ENCODE measurements around the gene OR14A2.
"Not testable (repeated sequence)": the region's sequence is repeated elsewhere in the genome, so short reads cannot be mapped to it uniquely, and the experiment has no call there.

Gene OR14A2

DNA sequence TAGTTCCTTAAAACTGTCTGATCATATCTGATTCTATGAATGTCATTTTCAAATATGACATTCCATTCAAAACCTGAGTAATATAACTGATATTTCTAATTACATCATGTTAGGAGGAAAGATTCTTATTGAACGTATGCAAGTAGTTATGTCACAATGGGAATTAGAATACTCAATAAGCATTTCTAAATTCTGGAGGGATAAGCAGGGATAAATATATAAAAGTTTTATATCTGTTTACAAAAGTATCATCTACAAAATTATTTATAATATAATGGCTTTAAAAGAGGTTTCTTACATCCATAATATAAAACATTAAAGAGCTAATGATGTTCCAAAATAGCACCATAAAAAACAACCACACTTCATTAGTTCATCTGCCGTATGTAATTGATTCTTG lies at the start of gene OR14A2:
Gene OR14A2 (minus strand): TSS at position 101 of the 400 bp plus-strand sequence.
- no peak for DNase-seq

DNA sequence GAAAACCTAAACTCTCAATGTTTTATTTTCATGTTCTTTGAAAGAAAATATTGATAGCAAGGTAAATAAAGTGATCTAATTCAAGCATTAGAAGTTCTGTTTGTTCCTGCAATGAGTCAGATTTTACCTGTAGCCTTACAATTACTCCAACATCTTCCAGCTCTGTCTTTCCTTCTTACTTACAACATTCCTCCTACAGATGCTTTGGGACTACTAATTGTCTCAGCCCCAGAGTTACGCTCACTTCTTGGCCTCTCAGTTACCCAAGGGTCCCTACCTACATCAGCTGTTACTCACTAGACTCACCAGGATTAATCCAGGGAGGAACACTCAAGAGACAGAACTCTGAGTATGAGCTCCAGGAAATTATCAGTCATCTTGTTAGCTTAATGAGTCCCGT lies 49.6 kb upstream of the OR14A2 start:
- no peak for DNase-seq

DNA sequence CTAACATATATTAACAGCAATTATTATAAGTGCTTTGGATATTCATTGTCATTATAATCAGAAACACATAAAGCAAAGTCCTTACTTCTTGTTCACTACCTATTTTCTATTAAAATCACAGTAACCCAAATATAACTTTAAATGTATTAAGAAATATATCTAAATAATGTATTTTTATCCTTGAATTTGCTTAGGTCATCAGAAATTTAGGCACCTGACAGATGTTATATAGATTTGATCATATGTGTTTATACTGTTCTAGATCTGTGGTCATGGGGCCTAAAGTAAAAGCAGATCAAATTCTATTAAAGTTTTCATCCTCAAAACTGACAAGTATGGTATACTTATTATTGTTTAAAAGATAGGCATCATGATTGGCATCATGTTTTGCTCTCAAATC lies 21.7 kb upstream of the OR14A2 start:
- no peak for DNase-seq

DNA sequence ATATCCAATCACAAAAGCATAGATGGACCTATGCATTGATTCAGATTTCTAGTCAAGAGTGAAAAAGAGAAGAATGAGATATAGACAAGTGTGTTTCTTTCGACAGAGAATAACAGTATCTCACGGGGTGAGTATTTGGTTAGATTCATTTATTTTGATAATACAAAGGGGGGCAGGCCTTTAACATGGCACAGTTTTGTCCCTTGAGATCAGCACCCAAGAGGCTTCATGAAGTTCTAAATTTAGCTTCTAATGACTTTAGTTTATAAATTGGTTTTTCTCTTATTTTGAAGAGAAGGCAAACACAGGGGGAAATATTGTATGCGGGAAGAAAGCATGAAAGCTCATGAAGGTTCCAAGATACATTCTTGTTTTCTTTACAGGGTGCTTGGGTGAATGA lies 12.5 kb upstream of the OR14A2 start, which contains the start of gene OR1C1:
Gene OR1C1 (minus strand): TSS at position 101 of the 400 bp plus-strand sequence. CDS start 2,150 bp downstream, outside the sequence.
- no peak for DNase-seq

DNA sequence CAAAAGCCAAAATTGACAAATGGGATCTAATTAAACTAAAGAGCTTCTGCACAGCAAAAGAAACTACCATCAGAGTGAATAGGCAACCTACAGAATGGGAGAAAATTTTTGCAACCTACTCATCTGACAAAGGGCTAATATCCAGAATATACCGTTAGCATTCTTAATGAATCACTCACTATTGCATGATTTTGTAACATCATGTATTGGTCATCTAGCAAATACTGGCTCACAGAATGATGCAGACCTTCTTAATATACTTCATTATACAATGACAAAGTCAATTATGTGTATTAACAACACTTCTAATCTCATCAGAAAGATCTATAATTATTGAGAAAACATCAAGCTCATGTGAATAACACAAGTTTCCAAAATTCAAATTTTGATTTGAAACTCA lies 6.4 kb upstream of the OR14A2 start:
- DNase-seq, result not testable (repeated sequence)

DNA sequence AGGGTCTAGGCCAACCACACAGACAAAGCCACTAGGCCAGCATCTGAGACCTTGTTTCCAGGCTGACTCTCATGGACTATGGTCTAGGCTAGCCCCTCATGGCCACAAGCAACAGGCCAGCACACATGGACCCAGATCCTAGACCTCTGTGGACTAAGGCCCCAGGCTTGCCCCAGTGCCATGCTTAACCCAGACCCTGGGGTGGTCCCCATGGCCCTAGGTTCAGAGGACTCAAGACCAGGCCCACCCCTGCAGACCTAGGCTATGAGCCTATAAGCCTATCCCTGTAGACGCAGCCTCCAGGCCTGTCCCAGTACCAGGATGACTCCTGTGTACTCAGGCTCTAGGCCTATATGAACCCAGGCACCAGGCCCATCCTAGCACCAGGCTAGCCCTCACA lies 1.9 kb upstream of the OR14A2 start:
- DNase-seq, result no peak

DNA sequence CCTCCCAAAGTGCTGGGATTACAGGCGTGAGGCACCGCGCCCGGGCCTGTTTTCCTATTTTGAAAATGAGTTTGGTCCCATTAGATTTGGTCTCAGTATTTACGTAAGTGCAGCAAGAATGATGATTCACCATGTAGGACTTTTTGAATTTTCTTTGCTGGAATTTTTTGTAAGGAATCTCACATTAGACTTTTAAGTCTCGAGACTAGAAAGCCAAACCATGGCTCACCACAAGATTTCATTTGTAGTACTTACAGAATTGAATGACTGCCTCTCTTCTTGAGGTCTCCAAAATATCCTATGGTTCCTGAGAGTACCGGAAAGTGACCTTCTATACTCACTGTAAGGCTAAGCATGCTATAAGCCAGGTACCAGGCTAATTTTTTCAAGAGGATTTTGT lies 325 bp downstream of the OR14A2 start:
- DNase-seq, result no peak

DNA sequence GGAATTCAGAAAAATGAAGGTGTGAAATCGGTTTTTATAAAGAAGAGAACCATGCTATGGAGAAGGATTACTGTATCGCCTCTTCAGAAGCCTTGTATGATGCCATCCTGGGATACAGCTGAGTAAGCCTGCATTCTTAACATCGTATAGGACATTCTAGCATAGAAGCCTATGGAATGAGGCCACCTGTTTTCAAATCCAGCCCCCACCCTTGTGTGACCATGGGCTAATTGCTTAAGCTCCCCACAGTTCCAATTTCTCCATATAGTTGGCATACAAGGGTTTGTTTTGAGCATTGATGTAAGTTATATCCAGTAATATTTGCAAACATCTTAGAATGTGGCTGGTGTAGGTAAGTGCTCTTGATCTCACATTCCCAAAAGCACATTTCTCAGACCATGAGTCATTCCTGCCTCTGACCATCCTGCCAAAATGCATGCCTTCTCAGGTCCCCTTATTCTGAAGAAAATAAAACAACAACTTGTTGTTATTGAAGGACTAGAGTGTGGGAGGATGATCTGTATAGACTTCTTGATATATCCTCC lies 1.5 kb downstream of the OR14A2 start:
- no peak for DNase-seq

DNA sequence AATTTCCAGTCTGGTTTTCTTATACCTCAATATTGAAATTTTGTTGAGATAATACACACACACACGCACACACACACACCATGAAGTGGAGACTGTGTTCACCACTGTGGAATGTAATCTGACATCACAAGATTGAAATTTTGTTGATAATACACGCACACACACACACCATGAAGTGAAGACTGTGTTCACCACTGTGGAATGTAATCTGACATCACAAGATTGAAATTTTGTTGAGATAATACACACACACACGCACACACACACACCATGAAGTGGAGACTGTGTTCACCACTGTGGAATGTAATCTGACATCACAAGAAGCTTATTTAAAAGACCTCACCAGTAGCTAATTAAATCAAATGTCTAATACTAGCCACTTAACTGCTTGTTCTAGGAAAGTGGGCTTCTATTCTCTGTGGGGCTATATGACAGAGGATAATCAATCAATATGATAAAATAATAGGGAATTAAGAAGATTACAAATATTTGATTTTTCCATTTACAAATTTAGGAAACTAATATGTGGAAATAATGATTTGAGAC lies 5.7 kb downstream of the OR14A2 start:
- DNase-seq, result not testable (repeated sequence)

DNA sequence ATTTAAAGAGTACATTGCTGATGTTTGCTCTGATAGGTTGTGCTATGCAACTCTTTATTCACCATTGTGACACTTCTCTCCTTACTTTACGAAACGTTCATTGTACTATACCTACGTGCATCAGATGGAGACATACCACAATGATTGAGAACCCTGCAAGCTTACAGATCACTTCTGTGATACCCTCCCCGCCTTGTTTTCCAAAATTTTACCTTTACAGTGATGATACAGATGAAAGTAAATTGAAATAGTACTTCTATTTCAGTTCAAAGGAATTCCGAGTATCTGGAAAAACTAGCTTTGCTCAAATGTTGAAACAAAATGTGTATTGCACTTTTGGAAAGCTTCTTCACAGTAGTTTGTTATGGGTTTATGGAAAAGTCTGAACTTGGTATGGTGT lies 6.2 kb downstream of the OR14A2 start:
- no peak for DNase-seq

DNA sequence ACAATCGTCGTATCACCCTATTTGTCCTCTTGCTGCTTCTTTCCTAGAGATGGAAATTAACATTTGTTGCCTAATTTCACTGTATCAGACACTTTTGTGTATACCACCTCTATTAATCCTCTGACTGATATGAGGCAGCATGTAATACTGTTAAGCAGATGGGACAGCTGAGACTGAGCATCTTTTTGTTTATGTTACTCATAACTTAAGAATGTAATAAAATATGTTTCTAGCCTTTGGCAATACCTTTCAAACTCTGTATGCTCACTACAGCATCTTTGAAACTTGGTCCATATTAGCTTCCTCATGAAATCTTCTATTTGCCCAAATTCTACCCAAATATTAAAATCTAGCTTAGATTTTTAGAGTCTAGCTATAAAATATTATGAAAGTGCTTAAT lies 7.2 kb downstream of the OR14A2 start:
- DNase-seq, result no peak

DNA sequence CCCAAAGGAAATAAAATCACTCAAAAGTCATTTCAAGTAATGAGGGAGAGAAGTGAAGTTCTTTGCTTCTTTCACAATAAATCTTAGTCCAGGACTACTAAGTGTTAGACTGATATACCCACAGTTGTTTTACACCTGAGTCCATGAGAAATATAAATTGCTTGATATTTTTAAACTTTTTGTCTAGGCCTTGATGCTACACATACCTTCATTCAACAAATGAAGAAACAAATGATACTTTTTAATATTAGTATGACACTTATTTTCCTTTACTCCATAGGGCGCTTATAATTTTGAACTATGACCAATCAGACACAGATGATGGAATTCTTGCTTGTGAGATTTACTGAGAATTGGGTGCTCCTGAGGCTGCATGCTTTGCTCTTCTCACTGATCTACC lies 9.6 kb downstream of the OR14A2 start, which contains the start of gene OR14K1:
Gene OR14K1 (plus strand): TSS at position 301 of the 400 bp plus-strand sequence. CDS start 0 bp downstream, at position 301.
- DNase-seq, result no peak

DNA sequence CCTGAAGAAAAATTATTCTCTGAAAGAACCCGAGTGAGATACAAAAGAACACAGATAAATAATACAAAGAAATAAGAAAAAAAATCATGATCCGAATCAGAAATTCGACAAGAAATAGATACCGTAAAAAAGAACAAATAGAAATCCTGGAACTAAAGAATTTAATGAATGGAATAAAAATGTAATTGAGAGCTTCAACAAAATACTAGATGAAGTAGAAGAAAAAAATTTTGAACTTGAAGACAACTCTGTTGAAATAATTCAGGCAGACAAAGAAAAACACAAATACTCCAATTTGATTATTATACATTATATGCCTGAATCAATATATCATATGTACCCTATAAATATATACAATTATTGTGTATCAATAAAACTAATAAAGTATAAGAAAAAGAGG lies 26.7 kb downstream of the OR14A2 start:
- no peak for DNase-seq

DNA sequence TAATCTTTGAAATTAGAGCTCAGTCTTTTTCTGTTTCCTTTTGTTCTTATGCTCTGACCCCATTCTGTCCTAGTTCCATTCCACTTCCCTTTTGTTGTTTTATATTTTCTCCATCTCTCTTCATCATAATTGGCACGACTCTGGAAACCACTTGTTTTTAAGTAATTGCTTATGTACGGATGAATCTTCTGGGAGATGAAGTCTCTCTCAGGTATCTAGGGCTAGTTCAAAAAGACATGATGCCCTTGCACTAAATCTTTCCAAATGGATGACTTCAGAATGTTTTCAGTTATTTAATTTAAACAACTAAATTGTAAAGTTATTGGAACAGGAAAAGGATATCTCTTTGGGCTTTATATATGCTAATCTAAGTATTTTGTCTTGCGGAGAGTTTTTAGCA lies 31.4 kb downstream of the OR14A2 start, which contains the start of gene OR6F1:
Gene OR6F1 (minus strand): TSS at position 101 of the 400 bp plus-strand sequence. CDS start 3,891 bp downstream, outside the sequence.
- no peak for DNase-seq

DNA sequence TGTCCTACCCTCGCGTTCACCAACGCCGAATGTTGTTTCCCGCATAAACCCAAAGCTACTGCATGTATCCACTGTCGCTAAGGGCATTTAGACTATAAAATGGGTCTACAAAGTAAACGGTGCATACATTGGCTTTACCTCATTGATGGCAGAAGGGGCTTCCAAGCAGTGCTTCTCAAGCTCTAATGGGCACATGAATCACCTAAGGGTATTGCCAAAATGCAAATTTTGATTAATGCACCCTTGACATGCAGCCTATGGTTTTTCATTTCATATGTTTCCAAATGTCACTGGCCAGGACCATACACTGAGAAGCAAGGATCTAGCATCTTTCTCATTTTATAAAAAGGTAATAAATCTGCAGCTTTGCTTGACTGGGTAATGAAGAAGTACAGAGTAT lies 34.2 kb downstream of the OR14A2 start:
- no peak for DNase-seq

DNA sequence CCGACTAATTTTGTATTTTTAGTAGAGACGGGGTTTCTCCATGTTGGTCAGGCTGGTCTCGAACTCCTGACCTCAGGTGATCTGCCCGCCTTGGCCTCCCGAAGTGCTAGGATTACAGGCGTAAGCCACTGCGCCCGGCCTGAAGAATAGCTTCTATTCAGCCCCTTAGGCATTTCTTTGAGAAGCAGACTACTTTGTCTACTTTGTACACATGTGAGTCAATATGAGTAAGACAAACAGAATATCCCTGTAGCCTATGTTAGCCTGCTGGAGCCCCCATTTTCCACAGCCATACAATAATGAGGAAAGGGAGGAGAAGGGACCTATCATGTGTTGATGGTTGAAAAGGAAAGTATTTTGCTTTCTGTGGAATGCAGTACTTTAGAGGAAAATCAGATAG lies 37.3 kb downstream of the OR14A2 start:
- DNase-seq, result not testable (repeated sequence)

DNA sequence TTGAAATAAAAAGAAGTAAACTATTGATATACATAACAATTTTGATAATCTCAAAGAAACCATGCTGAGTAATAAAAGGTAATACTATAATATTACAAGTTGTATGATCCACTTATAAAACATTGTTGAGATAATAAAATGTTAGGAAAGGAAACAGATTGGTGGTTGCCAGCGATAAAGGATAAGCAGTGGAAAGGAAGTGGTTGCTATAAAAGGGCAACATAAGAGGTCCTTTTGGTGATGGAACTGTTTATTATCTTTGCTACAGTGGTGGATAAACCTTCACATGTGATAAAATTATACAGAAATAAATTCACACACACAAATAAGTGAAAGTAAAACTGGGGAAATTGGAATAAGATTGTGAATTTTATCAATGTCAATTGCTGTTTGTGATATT lies 46.6 kb downstream of the OR14A2 start:
- no peak for DNase-seq

DNA sequence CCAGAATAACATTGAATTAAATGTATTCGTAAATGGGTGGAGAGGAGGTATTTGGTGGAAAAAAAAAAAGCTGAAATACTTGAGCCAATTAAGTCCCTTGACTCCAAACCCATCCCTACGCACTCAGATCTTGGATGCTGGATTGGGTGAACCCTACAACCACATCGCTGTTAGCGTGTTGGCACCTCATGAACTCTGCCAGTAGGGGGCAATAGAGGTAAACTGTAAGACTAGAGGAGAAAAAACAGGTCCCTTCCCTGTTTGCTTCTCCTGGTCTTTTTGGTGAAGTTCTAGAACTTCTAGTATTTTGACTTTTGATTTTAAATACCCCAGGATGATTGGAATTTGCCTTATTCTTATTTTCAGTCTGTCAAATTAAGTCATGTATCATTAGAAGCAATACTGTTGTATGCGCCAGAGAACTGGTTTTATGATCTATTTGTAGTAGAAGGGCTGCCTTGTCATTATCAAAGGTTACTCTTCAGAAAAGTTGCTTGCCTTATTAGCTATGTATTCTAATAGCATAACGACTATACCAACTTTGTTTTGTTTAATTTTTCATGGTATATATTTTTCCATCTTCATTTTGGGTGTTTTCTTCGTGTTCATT lies 66.5 kb downstream of the OR14A2 start:
- peak in 1 of 2 experiments; percentile 5 for DNase-seq

DNA sequence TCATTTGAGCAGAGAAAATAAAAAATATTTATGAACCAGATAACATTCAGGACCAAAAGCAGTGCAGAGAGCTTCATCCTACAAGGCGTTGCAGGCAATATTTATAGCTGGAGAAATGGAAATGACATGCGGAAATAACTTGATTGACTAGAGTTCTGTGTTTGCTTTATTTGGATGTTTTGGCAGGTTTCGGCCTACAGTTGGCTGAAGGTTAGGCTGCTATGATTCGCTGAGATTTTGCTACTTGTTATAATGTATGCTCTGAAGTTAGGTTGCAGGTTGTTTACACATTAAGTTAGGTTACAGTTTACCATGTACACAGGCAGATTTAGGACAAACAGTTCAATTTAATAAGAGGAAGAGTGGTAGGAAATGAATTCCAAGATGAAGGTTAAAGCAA lies 67.8 kb downstream of the OR14A2 start:
- no peak for DNase-seq

DNA sequence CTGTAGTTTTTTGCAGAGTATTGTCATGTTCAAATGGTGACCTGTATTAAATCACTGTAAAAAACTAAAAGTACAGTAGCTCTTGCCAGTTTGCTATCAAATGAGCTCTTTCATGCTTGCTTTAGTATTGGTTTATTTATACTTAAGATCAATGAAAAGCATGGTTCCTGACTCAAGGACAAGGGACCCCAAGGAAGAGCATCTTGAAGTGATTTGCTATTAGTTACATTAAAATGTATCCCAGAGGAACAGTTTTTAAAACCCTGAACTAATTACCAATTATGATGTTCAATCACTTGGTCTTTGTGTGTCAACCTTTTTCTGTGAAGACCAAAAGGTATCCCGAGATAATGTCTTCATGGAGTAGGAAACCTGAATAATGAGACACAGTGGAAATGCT lies 68.3 kb downstream of the OR14A2 start, which contains the start of gene OR13G1:
Gene OR13G1 (minus strand): TSS at position 101 of the 400 bp plus-strand sequence. CDS start 6,698 bp downstream, outside the sequence.
- DNase-seq, result no peak

All from NCI-H524 (cell line).